GM19438 (cell line): ENCODE results near the gene MCM9.
"Not testable (repeated sequence)": the region's sequence is repeated elsewhere in the genome, so short reads cannot be mapped to it uniquely, and the experiment has no call there.

Experiments
- ATAC-seq: cut with Tn5 transposase; IDR thresholded peaks from one replicate; pipeline ENCODE4 v1.9.1; 2021; ENCODE audit warnings: low read depth; ENCODE audit not compliant: unreplicated experiment

MCM9 gene

DNA sequence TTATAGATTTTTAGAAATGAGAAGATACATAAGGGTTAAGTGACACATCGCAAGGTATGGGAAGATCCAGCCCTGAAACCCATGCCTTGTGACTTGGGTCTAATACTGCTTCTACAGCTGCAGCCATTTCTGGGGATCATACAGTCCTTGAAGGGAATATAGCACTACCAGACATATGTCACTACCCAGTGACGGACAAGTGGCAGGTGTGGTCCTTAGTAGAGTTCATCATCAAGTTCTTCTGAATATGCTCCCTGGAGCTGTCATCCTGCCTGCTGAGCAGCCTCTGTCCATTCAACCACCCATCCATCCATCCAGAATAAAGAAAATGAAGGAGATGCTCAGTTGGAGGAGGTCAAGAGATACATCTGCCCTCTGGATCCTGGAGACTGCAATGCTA is 159.6 kb downstream of the MCM9 start:
- no peak for ATAC-seq

DNA sequence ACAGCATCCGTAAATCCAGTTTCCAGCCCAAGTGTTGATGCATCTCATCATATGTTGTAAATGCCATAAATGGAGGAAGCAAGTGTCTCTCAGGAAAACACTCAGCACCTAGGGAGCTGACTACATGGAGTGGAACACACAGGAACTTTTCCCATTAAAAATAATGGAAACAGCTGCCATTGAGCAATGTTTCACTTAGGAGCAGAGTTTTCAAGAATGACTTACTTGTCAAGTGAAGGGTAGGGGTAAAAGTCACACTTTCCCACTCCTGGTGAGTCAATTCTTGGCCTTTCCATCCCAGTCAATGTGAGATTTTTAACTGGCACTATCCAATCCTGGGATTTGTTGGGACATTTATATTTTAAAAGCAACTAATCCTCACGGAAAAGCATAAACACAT is 160.4 kb downstream of the MCM9 start:
- no peak for ATAC-seq

DNA sequence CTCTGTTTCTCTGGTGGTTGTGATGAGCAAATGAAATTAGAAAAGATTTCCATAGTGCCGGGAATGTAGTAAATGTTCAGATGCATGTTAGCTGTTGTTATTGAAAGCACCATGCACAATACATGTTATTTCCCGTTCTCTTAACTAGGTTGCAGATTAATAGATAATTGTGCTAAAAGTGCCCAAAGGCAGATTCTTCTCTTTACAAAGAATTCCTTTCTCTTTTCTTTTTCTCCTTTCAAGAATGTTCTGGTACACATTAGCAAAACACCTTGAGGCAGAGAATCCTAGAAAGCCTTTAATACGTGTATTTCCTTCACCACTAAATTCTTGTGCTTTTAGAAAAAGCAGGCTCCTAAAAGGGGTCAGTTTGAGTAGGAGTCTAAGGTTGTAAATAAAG is 162.1 kb downstream of the MCM9 start:
- ATAC-seq: no peak

DNA sequence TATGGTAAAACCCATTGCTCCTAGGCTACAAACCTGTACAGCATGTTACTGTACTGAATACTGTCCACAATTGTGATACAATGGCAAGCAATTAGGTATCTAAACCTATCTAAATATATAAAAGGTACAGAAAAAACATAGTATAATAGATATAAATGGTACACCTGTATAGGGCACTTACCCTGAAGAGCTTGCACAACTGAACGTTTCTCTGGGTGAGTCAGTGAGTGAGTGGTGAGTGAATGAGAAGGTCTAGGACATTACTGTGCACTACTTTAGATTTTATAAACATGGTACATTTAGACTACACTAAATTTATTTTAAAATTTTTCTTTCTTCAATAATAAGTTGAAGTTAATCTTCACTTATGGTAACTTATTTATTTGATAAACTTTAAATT is 163.7 kb downstream of the MCM9 start:
- no peak for ATAC-seq

DNA sequence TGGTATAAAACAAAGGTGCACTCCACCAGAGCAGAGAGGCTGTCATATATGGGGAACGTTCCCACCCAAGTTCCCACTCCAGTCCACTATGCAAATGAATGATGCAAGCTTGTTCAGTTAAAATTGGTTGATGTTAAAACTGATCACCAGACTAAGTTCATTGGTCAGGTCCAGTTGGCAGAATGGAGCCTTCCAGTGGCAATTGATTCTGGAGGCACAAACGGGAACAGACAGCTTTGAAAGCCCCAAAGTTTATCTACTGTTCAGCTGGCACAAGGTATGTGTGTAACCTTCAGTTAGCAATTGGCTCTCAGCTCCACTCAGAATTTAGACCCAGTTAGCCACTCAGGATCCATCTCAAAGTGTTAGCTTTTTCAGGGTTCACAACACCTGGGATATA is 164.1 kb downstream of the MCM9 start:
- no peak for ATAC-seq

DNA sequence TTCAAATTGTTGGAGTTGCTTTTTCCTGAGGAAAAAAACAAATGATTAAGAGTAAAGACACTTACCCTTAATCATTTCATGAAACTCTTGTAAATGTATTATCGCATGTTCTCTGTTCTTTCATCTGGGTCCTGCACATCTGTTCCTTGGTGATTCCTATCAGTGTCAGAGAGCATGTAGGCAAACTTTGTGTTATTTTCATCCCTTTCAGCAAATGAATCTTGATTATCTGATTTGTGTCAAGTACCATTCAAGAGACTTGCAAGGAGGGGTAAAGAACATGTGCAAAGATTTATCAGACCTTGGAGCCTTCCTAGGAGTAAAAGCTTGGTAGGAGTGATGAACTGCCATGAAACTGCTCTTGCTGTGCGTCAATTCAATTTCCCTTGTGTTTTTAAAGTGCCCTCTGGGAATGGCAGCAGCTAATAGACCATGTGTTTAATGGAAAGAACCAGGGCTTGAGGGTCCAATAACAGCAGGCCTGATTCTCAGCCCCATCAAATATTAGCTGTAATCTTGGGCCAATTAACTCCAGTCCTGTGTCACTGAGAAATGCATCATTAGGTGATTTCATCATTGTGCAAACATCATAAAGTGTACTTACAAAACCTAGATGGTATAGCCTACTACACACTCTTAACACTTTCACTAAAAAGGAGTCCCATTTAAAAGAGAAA is 164.7 kb downstream of the MCM9 start:
- no peak for ATAC-seq

DNA sequence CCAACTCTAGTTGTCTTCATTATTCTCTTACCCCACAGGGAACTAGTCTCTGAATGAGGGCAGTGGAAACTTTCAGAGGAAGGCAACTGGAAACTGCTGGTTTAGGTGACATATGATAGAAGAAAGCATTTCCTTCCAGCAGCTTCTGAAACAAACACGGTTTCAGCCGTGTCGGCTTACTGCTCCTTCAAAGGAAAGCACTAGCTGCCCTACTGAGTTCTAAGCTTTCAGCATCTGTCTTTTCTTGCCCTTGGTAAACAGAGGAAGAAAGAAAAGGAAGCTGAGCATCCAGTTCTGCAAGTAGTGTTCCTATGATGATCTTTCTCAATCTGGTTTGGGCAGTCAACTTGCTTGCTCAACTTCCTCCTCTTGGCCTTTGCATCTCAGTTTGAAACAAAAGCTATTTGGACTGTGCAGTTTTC is 166.0 kb downstream of the MCM9 start:
- ATAC-seq: no peak

DNA sequence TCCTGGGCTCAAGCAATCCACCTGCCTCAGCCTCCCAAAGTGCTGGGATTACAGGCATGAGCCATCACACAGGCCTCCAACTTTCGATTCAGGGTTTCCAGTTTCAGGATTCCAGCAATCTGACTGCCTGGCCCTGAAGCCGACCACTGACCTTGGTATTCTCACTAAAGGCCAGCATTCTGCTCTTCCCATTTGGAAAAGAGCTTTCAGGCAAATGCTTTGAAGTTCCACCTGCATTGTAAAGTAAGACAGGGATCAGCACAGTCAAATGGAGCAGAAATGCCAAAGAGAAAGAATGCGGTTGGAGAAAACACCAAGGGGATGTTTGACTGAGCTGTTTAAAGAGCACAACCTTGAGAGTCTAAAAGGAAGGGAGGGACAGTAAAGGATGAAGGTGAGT is 166.5 kb downstream of the MCM9 start:
- ATAC-seq: no peak

DNA sequence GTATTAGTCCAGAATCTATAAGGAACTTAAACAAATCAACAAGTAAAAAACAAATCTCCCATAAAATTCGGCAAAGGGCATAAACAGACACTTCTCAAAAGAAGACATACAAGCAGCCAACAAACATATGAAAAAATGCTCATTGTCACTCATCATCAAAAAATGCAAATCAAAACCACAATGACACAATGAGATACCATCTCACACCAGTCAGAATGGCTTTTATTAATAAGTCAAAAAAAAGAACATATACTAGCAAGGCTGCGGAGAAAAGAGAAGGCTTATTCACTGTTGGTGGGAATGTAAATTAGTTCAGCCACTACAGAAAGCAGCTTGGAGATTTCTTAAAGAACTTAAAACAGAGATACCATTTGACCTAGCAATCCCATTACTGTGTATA is 169.6 kb downstream of the MCM9 start:
- ATAC-seq: not testable (repeated sequence)

DNA sequence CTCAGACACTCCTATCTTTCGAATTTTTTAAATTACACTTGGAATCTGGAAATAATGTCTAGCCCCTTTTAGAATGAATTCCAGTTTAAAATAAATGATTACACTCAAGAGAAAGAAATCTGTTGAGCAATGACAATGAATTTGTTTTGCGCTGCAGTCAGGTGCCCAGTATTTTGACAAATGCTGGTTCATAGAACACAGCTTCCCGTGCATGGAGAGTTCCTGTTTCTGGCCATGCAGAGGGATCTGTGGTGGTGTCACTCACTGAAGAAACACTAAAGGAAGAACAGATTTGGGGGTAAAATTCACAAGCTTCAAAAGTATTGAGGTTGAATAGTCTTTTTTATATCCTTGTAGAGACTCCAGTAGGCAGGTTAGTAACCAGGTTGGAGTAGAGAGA is 170.2 kb downstream of the MCM9 start:
- ATAC-seq: no peak
